ENCODE data around the gene THUMPD1. TPM values are rescaled to one million over a fixed set of nuclear protein-coding genes. Genes with fewer than 3 reads are reported as not detected.
"Not testable (repeated sequence)": the region's sequence is repeated elsewhere in the genome, so short reads cannot be mapped to it uniquely, and the experiment has no call there.

Gene THUMPD1
- total RNA-seq, 4 donors from 2014 or later, result 54.0 to 102 (median 84.0) TPM

- no peaks in the 10 kb centered on the region for H3K9me3 ChIP-seq
- TF ChIP-seq POLR2A (IDR thresholded peaks at IDR 0.05; ENCODE audit: low read depth) (no peak), POLR2AphosphoS5 (IDR thresholded peaks at IDR 0.05) (no peak), CTCF (IDR thresholded peaks at IDR 0.05) (no peak), EP300 (IDR thresholded peaks at IDR 0.05) (no peak)
- intact Hi-C loops (cut with DNase I), result no loop called here
- no peak for DNase-seq (ENCODE audit: extremely low spot score)
- no peak overlapping the region for H3K27ac ChIP-seq (replicated peaks in 1 of 4)
- H3K4me3 ChIP-seq, result no peak overlapping the region
- H3K4me1 ChIP-seq, result no peaks in the 10 kb centered on the region
- H3K27me3 ChIP-seq, result no peaks in the 10 kb centered on the region
- H3K36me3 ChIP-seq, result peaks cover 0 to 5% (median 0%) of the 10 kb centered on the region in 4 donors
These were observed 15.0 kb downstream of the THUMPD1 start for GRCh38 chr16:20726661-20727060.

GRCh38 chr16:20720251-20720650 lies 21.4 kb downstream of the THUMPD1 start:
- Histone ChIP-seq H3K36me3 (no peaks in the 10 kb centered on the region), H3K27ac (replicated peaks in 1 of 4) (no peak overlapping the region), H3K9me3 (no peaks in the 10 kb centered on the region), H3K4me3 (no peak overlapping the region), H3K27me3 (no peaks in the 10 kb centered on the region), H3K4me1 (no peaks in the 10 kb centered on the region)
- intact Hi-C loops (cut with DNase I), result no loop called here
- WGBS, result 95% methylated on average over 4 of the region's 4 CpGs
- TF ChIP-seq POLR2AphosphoS5 (IDR thresholded peaks at IDR 0.05), result no peak
- TF ChIP-seq CTCF (IDR thresholded peaks at IDR 0.05), result no peak
- no peak for TF ChIP-seq EP300 (IDR thresholded peaks at IDR 0.05)
- TF ChIP-seq POLR2A (IDR thresholded peaks at IDR 0.05; ENCODE audit: low read depth), result no peak
- DNase-seq (ENCODE audit: extremely low spot score), result no peak

- H3K36me3 ChIP-seq; H3K27ac ChIP-seq (replicated peaks in 1 of 4); H3K9me3 ChIP-seq; H3K27me3 ChIP-seq; DNase-seq (ENCODE audit: extremely low spot score); H3K4me3 ChIP-seq; H3K4me1 ChIP-seq; intact Hi-C loops (cut with DNase I): not testable (repeated sequence)
These were observed 23.9 kb downstream of the THUMPD1 start for GRCh38 chr16:20717718-20718117.

- DNase-seq (ENCODE audit: extremely low spot score), result no peak
- TF ChIP-seq POLR2A (IDR thresholded peaks at IDR 0.05; ENCODE audit: low read depth) (no peak), EP300 (IDR thresholded peaks at IDR 0.05) (no peak), CTCF (IDR thresholded peaks at IDR 0.05) (no peak), POLR2AphosphoS5 (IDR thresholded peaks at IDR 0.05) (no peak)
These were observed 30.2 kb downstream of the THUMPD1 start for GRCh38 chr16:20711277-20711911.

GRCh38 chr16:20708129-20708528 lies 33.5 kb downstream of the THUMPD1 start:
- WGBS, result 34% methylated on average over 3 of the region's 3 CpGs
- H3K27me3 ChIP-seq; H3K4me3 ChIP-seq; H3K9me3 ChIP-seq; DNase-seq (ENCODE audit: extremely low spot score); H3K36me3 ChIP-seq; H3K27ac ChIP-seq (replicated peaks in 1 of 4); intact Hi-C loops (cut with DNase I); H3K4me1 ChIP-seq: not testable (repeated sequence)

More at GRCh38 chr16:20711277-20711911, 30.2 kb downstream of the THUMPD1 start:
- no peaks in the 10 kb centered on the region for H3K9me3 ChIP-seq
- intact Hi-C loops (cut with DNase I), result no loop called here
- no peaks in the 10 kb centered on the region for H3K4me1 ChIP-seq
- H3K27ac ChIP-seq (replicated peaks in 1 of 4), result peak overlapping the region in 1 of 4 donors; percentile 12
- H3K36me3 ChIP-seq, result no peaks in the 10 kb centered on the region
- no peaks in the 10 kb centered on the region for H3K27me3 ChIP-seq
- WGBS, result 72% methylated on average over 7 of the region's 7 CpGs
- H3K4me3 ChIP-seq, result no peak overlapping the region

- no peaks in the 10 kb centered on the region for H3K4me1 ChIP-seq
- no peaks in the 10 kb centered on the region for H3K27me3 ChIP-seq
- H3K9me3 ChIP-seq, result no peaks in the 10 kb centered on the region
- 90% methylated on average over 1 of the region's 2 CpGs for WGBS
- intact Hi-C loops (cut with DNase I), result no loop called here
- no peak overlapping the region for H3K4me3 ChIP-seq
- H3K36me3 ChIP-seq, result no peaks in the 10 kb centered on the region
- no peak for DNase-seq (ENCODE audit: extremely low spot score)
- H3K27ac ChIP-seq (replicated peaks in 1 of 4), result no peak overlapping the region
- TF ChIP-seq CTCF (IDR thresholded peaks at IDR 0.05), result no peak
- TF ChIP-seq POLR2AphosphoS5 (IDR thresholded peaks at IDR 0.05), result no peak
- TF ChIP-seq POLR2A (IDR thresholded peaks at IDR 0.05; ENCODE audit: low read depth), result no peak
- no peak for TF ChIP-seq EP300 (IDR thresholded peaks at IDR 0.05)
These were observed 34.2 kb downstream of the THUMPD1 start for GRCh38 chr16:20707461-20707860.

- H3K9me3 ChIP-seq; H3K4me1 ChIP-seq; H3K36me3 ChIP-seq; H3K27me3 ChIP-seq; intact Hi-C loops (cut with DNase I); H3K27ac ChIP-seq (replicated peaks in 1 of 4); DNase-seq (ENCODE audit: extremely low spot score); H3K4me3 ChIP-seq: not testable (repeated sequence)
- WGBS, result 89% methylated on average over 1 of the region's 1 CpG
These were observed 35.6 kb downstream of the THUMPD1 start for GRCh38 chr16:20705972-20706371.
